Endothelial cell of umbilical vein (primary cell): ENCODE results near the gene ADM5. TPM values are rescaled to one million over a fixed set of nuclear protein-coding genes. Genes with fewer than 3 reads are reported as not detected.

Source experiments
- BruUV-seq: library from RNA; stranded (reverse); fragments of 400-500 nt; replicated peaks from 2 replicates; lab custom pipeline; 2021; lab: Mats Ljungman, UMichigan
- CTCF ChIA-PET: fragments of 300-600, 350-600 bp; sonication (Branson Sonifier 250); formaldehyde crosslinking; loops from one replicate; lab custom pipeline; 2021; ENCODE audit warnings: antibody characterized with exemption, inconsistent platforms; lab: Charles Lee
- POLR2A ChIA-PET: fragments of 300-600, 350-600 bp; sonication (Branson Sonifier 250); formaldehyde crosslinking; loops from one replicate; lab custom pipeline; 2021; ENCODE audit warnings: antibody characterized with exemption, inconsistent platforms; lab: Charles Lee
- DNase-seq: peaks from one replicate; pipeline ENCODE4 v3.0.0-alpha.2; 2011; ENCODE audit warnings: low read depth, low spot score
- FAIRE-seq: peaks from 2 replicates; lab custom pipeline; 2011; peaks lifted over from hg19 to GRCh38; lab: Jason Lieb, UNC
- H2AFZ ChIP-seq: 2 replicates; pipeline ENCODE4 v1.6.0; 2012; ENCODE audit warnings: low read depth, low read length, control low read depth, inconsistent platforms
- H3K27ac ChIP-seq: 2 replicates; pipeline ENCODE4 v1.5.1; 2011; ENCODE audit warnings: low read depth, mild to moderate bottlenecking, control low read depth, low read length, moderate library complexity; ENCODE audit not compliant: insufficient read depth
- H3K27me3 ChIP-seq, 2 experiments: 2 replicates each; pipeline versions ENCODE4 v1.6.0 to v1.6.1; 2011; ENCODE audit warnings: low read length in 2 of 2, mixed read lengths in 1 of 2; ENCODE audit not compliant: control insufficient read depth in 2 of 2, insufficient read depth in 2 of 2
- H3K36me3 ChIP-seq, 2 experiments: 2 replicates in 1 of 2; 3 replicates in 1 of 2; pipeline ENCODE4 v1.5.1; 2011; ENCODE audit warnings: low read length in 2 of 2, mild to moderate bottlenecking in 1 of 2, moderate library complexity in 1 of 2; ENCODE audit not compliant: control insufficient read depth in 2 of 2, insufficient read depth in 2 of 2; ENCODE audit errors: extremely low read depth in 1 of 2
- H3K4me1 ChIP-seq: 3 replicates; pipeline ENCODE4 v1.5.1; 2011; ENCODE audit warnings: mild to moderate bottlenecking, low read length; ENCODE audit not compliant: control insufficient read depth, insufficient read depth; ENCODE audit errors: extremely low read depth
- H3K4me2 ChIP-seq: 2 replicates; pipeline ENCODE4 v1.6.1; 2011; ENCODE audit warnings: low read length, control low read depth, mixed read lengths; ENCODE audit not compliant: insufficient read depth
- H3K4me3 ChIP-seq, 3 experiments: fragments of 200-600 bp in 1 of 3; sonication (generic), shearing (Covaris generic) in 1 of 3; replicated peaks in 1 of 3; 2 replicates each; pipeline ENCODE4 v1.5.1; 2011 to 2016; ENCODE audit warnings: control low read depth in 3 of 3, low read length in 3 of 3, mild to moderate bottlenecking in 2 of 3, inconsistent platforms in 1 of 3, low read depth in 1 of 3, moderate library complexity in 1 of 3; ENCODE audit not compliant: insufficient read depth in 1 of 3
- H3K79me2 ChIP-seq: 2 replicates; pipeline ENCODE4 v1.6.0; 2012; ENCODE audit warnings: low read length, inconsistent platforms; ENCODE audit not compliant: control insufficient read depth, insufficient read depth
- H3K9ac ChIP-seq: replicated peaks from 2 replicates; pipeline ENCODE3; 2011; ENCODE audit warnings: low read length, control low read depth; ENCODE audit not compliant: insufficient read depth; ENCODE audit errors: extremely low read depth
- H3K9me1 ChIP-seq: replicated peaks from 3 replicates; pipeline ENCODE4 v1.6.0; 2011; ENCODE audit warnings: mild to moderate bottlenecking, low read length; ENCODE audit not compliant: control insufficient read depth, insufficient read depth; ENCODE audit errors: extremely low read depth
- H3K9me3 ChIP-seq: replicated peaks from 2 replicates; pipeline ENCODE4 v1.5.1; 2012; ENCODE audit warnings: low read length, inconsistent platforms; ENCODE audit not compliant: control insufficient read depth, insufficient read depth
- H4K20me1 ChIP-seq: replicated peaks from 2 replicates; pipeline ENCODE3; 2011; ENCODE audit warnings: mild to moderate bottlenecking, low read length; ENCODE audit not compliant: control insufficient read depth, insufficient read depth; ENCODE audit errors: extremely low read depth
- EZH2 ChIP-seq: IDR thresholded peaks from 2 replicates; pipeline ENCODE4 v1.6.1; 2012; ENCODE audit warnings: borderline replicate concordance, low read depth, mild to moderate bottlenecking, moderate library complexity, low read length, inconsistent platforms; ENCODE audit not compliant: severe bottlenecking
- FOS ChIP-seq: IDR thresholded peaks from 2 replicates; pipeline ENCODE4 v1.6.1; 2011; ENCODE audit warnings: mild to moderate bottlenecking, low read length, moderate library complexity, borderline replicate concordance; ENCODE audit not compliant: insufficient read depth
- GATA2 ChIP-seq: IDR thresholded peaks from 2 replicates; pipeline ENCODE4 v1.7.0; 2011; ENCODE audit warnings: low read depth, mild to moderate bottlenecking, moderate library complexity, mixed read lengths, low read length; ENCODE audit not compliant: insufficient read length, insufficient read depth
- JUN ChIP-seq: IDR thresholded peaks from 2 replicates; pipeline ENCODE4 v1.6.1; 2011; ENCODE audit warnings: borderline replicate concordance, low read depth; ENCODE audit not compliant: insufficient read length, insufficient read depth
- MYC ChIP-seq: IDR thresholded peaks from one replicate; pipeline ENCODE4 v1.6.1; 2011; ENCODE audit warnings: mild to moderate bottlenecking, low read depth, low read length
- POLR2A ChIP-seq: IDR thresholded peaks from 2 replicates; pipeline ENCODE4 v1.6.1; 2012; ENCODE audit warnings: low read depth, mild to moderate bottlenecking, control low read depth, low read length
- POLR2AphosphoS5 ChIP-seq: IDR thresholded peaks from 2 replicates; pipeline ENCODE4 v1.6.1; 2012; ENCODE audit warnings: low read depth, mild to moderate bottlenecking, control low read depth, low read length, moderate library complexity; ENCODE audit not compliant: insufficient read depth
- dilution Hi-C: fragments of 300-500 bp; cut with MboI; formaldehyde crosslinking; loops from one replicate; pipeline ENCODE4 v1.15.0; 2019; ENCODE audit warnings: low sequenced_read_pairs; ENCODE audit not compliant: extremely low pct_ligation_motif_present
- intact Hi-C: fragments of 100-400 bp; cut with micrococcal nuclease; formaldehyde crosslinking; loops from one replicate; pipeline ENCODE4 v1.10.0; 2022
- polyA plus RNA-seq, 4 experiments: library from polyadenylated mRNA; depleted of rRNA in 3 of 4; stranded (reverse) in 3 of 4; unstranded in 1 of 4; fragments of >200 nt; gene quantifications; 2 replicates each; pipeline versions ENCODE4 v1.2.1 to v1.2.3, GENCODE V29; 2011 to 2012; ENCODE audit warnings: missing spikeins in 1 of 4
- total RNA-seq: library from RNA; stranded (reverse); gene quantifications from 2 replicates; pipeline ENCODE4 v1.2.3, GENCODE V29; 2021
- TF ChIP-seq, protein P1 (sequence below): IDR thresholded peaks from 2 replicates; pipeline ENCODE4 v1.6.1; 2011; ENCODE audit not compliant: insufficient read depth, insufficient read length
- TF ChIP-seq, protein P2 (sequence below), 2 donors: IDR thresholded peaks; 1 replicate in 1 of 2; 2 replicates in 1 of 2; pipeline ENCODE4 v1.5.1; 2011; ENCODE audit warnings: low read length in 2 of 2, mild to moderate bottlenecking in 2 of 2, moderate library complexity in 2 of 2, control low read depth in 1 of 2, inconsistent platforms in 1 of 2, low read depth in 1 of 2; ENCODE audit not compliant: insufficient read depth in 1 of 2; ENCODE audit errors: extremely low read depth in 1 of 2

Gene ADM5
- total and polyA plus RNA-seq, 2 donors (not counting 3 experiments of a cell fraction or from before 2014, with no cell fraction given) = 3.3 to 4.4 TPM

- dilution Hi-C loops (no loop called here), intact Hi-C loops (loop anchor here (1.0 kb wide), 3 partner anchors 12 to 74 kb away; partner anchors contain the start of gene RRAS)
- Histone ChIP-seq H3K9me1 (no peaks in the 10 kb centered on the region), H3K4me1 (peaks cover 8% of the 10 kb centered on the region), H3K36me3 (peaks cover under 1 to 32% of the 10 kb centered on the region in 2 experiments), H3K9me3 (no peaks in the 10 kb centered on the region), H3K27me3 (no peaks in the 10 kb centered on the region), H3K4me2 (peak overlapping the region; percentile 82), H4K20me1 (no peaks in the 10 kb centered on the region), H2AFZ (peak overlapping the region; percentile 27), H3K27ac (peak overlapping the region; percentile 27), H3K4me3 (peak overlapping the region; percentile 42 to 88 (median 67)), H3K79me2 (peaks cover 17% of the 10 kb centered on the region), H3K9ac (peak overlapping the region; percentile 48)
- DNase-seq (peak; percentile 89), FAIRE-seq (peak; percentile 96)
- ChIA-PET CTCF (interaction anchor here (0.8 to 2.2 kb wide), 9 partner anchors 9 to 162 kb away, joined by 3 to 15 read pairs (median 3); partner anchors contain the start of genes PRMT1 and SCAF1), POLR2A (interaction anchor here (1.4 to 2.1 kb wide), 2 partner anchors 11 to 24 kb away, joined by 6 to 14 read pairs; partner anchors contain the start of gene RRAS)
- TF ChIP-seq POLR2A (peak; percentile 26), POLR2AphosphoS5 (peak; percentile 65), EZH2 (no peak)
- TF ChIP-seq, protein P1, sequence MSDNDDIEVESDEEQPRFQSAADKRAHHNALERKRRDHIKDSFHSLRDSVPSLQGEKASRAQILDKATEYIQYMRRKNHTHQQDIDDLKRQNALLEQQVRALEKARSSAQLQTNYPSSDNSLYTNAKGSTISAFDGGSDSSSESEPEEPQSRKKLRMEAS = no peak
- BruUV-seq = no TSS peak
These were observed 25.0 kb upstream of the ADM5 start for GRCh38 chr19:49664171-49665035.

DNA sequence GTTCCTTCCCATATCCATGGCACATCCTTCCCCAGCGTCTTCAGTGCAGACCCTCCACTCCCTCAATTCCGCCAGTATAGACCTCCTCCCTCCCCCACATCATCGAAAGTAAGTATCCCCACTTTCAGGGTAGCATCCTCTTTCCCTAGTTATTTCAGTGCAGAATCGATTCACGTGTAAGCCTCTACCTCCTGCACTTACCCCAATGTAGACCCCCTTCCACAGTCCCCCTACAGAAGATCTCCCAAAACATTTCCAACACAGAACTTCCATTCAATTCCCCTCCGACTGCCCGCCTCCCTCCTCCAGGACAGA lies 24.4 kb upstream of the ADM5 start:
- intact Hi-C loops = loop anchor here (1.0 kb wide), 3 partner anchors 11 to 75 kb away; partner anchors contain the start of gene RRAS
- FAIRE-seq (no peak), DNase-seq (no peak)
- no peak overlapping the region for H3K27ac ChIP-seq
- CTCF ChIA-PET = interaction anchor here (1.0 to 2.2 kb wide), 5 partner anchors 11 to 162 kb away, joined by 3 to 15 read pairs (median 6); partner anchors contain the start of genes PRMT1 and SCAF1
- dilution Hi-C loops = no loop called here
- H3K9ac ChIP-seq = peak overlapping the region; percentile 41
- peak overlapping the region; percentile 5 for H2AFZ ChIP-seq
- BruUV-seq = no TSS peak
- POLR2A ChIA-PET = interaction anchor here (1.4 to 2.1 kb wide), 2 partner anchors 11 to 25 kb away, joined by 6 to 14 read pairs; partner anchors contain the start of gene RRAS
- no peaks in the 10 kb centered on the region for H4K20me1 ChIP-seq
- no peaks in the 10 kb centered on the region for H3K9me1 ChIP-seq
- TF ChIP-seq EZH2 (no peak), MYC (no peak), FOS (no peak), POLR2A (no peak), POLR2AphosphoS5 (no peak), GATA2 (no peak), JUN (no peak)
- TF ChIP-seq, protein P1 = no peak
- TF ChIP-seq, protein P2, sequence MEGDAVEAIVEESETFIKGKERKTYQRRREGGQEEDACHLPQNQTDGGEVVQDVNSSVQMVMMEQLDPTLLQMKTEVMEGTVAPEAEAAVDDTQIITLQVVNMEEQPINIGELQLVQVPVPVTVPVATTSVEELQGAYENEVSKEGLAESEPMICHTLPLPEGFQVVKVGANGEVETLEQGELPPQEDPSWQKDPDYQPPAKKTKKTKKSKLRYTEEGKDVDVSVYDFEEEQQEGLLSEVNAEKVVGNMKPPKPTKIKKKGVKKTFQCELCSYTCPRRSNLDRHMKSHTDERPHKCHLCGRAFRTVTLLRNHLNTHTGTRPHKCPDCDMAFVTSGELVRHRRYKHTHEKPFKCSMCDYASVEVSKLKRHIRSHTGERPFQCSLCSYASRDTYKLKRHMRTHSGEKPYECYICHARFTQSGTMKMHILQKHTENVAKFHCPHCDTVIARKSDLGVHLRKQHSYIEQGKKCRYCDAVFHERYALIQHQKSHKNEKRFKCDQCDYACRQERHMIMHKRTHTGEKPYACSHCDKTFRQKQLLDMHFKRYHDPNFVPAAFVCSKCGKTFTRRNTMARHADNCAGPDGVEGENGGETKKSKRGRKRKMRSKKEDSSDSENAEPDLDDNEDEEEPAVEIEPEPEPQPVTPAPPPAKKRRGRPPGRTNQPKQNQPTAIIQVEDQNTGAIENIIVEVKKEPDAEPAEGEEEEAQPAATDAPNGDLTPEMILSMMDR (IDR thresholded peaks at IDR 0.05; ENCODE audit: extremely low read depth in 1 of 2, insufficient read depth in 1 of 2, low read depth in 1 of 2, low read length in 2 of 2) = no peak
- H3K79me2 ChIP-seq = peaks cover 17% of the 10 kb centered on the region
- H3K36me3 ChIP-seq = peaks cover 0 to 27% of the 10 kb centered on the region in 2 experiments
- H3K4me2 ChIP-seq = peak overlapping the region; percentile 70
- peak overlapping the region; percentile 42 to 88 (median 67) for H3K4me3 ChIP-seq
- no peaks in the 10 kb centered on the region for H3K9me3 ChIP-seq
- H3K27me3 ChIP-seq = no peaks in the 10 kb centered on the region
- H3K4me1 ChIP-seq = peaks cover 8% of the 10 kb centered on the region
